ENCODE results near the gene SELENOO. TPM values are rescaled to one million over a fixed set of nuclear protein-coding genes. Genes with fewer than 3 reads are reported as not detected.
A peak's percentile ranks its signal among the peaks of the same experiment; 100 is the strongest.

SELENOO gene
- total RNA-seq, 1 donor from 2014 or later = 24.5 TPM

DNA sequence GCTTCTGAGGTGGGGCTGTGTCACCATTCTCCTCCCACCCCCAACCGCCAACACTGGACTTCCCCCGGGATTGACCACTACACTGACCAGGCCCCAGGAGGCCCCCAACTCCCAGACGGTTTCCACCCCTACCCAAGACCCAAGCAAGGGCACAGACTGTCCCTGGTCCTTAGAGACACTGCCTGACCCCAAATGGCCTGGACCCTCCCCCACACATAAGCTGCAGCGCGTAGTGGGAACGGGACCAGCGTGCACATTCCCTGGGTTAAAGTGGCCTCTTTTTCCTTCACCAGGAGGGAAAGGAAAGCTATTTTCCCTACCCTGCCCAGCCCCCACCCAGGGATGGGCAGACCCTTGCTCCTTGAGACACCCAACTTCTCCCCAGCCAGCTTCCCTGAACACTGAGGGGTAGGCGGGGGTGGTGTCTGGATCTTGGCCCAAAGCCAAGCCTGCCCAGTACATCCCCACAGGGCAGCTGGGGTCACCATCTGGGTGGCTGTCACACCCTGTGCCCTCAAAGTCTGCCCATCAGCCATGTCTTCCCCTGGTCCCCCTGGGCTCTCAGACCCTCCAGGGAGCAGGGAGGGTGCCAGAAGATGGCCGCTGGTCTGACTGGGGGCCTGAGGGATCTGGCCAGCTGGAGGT is 62.3 kb downstream of the SELENOO start:
- H3K36me3 Mint-ChIP-seq (ENCODE audit: low read depth) = no peaks in the 10 kb centered on the region
- TF ChIP-seq, protein P1, sequence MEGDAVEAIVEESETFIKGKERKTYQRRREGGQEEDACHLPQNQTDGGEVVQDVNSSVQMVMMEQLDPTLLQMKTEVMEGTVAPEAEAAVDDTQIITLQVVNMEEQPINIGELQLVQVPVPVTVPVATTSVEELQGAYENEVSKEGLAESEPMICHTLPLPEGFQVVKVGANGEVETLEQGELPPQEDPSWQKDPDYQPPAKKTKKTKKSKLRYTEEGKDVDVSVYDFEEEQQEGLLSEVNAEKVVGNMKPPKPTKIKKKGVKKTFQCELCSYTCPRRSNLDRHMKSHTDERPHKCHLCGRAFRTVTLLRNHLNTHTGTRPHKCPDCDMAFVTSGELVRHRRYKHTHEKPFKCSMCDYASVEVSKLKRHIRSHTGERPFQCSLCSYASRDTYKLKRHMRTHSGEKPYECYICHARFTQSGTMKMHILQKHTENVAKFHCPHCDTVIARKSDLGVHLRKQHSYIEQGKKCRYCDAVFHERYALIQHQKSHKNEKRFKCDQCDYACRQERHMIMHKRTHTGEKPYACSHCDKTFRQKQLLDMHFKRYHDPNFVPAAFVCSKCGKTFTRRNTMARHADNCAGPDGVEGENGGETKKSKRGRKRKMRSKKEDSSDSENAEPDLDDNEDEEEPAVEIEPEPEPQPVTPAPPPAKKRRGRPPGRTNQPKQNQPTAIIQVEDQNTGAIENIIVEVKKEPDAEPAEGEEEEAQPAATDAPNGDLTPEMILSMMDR (conservative IDR thresholded peaks at IDR 0.05) = no peak
- no peaks in the 10 kb centered on the region for H3K9me3 Mint-ChIP-seq
- H3K27ac Mint-ChIP-seq (ENCODE audit: unreplicated experiment) = no peak overlapping the region
- no peak for DNase-seq (ENCODE audit: low read depth, low spot score)
- H3K4me1 Mint-ChIP-seq = peaks cover 5% of the 10 kb centered on the region
- peaks cover 5% of the 10 kb centered on the region for H3K27me3 Mint-ChIP-seq (ENCODE audit: low read depth)
- no peak overlapping the region for H3K4me3 Mint-ChIP-seq

DNA sequence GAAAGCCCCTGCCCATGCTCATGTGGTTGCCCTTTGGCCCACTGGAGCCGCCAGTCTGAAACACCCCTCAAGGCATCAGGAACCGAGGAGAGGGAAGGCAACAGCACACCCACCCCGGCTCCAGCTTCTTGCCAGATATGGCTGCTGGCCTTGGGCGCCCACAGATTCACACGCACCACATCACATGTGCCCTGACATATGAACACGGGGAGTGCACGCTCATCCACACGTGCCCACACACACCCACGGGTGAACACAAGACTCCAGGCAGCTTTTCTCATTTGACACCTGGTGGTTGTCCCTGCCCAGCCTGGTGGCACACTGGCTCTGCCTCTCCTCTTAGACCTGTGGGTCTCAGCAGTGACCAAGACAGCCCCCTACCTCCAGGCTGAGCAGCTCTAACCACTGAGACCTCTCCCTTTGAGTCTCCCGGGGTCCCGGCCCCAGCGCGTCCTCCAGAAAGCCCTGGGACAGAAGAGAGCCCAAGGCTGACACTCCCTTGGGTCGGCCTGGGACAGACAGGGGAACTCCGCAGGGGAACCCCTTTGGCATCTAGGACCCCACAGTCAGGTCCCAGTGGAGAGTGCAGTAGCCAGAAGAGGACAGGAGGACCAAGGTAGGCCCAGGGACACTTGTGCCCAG is 63.4 kb downstream of the SELENOO start:
- Mint-ChIP-seq H3K27me3 (ENCODE audit: low read depth) (peaks cover 16% of the 10 kb centered on the region), H3K9me3 (no peaks in the 10 kb centered on the region), H3K27ac (ENCODE audit: unreplicated experiment) (no peak overlapping the region), H3K36me3 (ENCODE audit: low read depth) (no peaks in the 10 kb centered on the region), H3K4me1 (peaks cover 5% of the 10 kb centered on the region), H3K4me3 (peak overlapping the region; percentile 49)
- TF ChIP-seq, protein P1 (conservative IDR thresholded peaks at IDR 0.05) = no peak
- DNase-seq (ENCODE audit: low read depth, low spot score) = no peak

DNA sequence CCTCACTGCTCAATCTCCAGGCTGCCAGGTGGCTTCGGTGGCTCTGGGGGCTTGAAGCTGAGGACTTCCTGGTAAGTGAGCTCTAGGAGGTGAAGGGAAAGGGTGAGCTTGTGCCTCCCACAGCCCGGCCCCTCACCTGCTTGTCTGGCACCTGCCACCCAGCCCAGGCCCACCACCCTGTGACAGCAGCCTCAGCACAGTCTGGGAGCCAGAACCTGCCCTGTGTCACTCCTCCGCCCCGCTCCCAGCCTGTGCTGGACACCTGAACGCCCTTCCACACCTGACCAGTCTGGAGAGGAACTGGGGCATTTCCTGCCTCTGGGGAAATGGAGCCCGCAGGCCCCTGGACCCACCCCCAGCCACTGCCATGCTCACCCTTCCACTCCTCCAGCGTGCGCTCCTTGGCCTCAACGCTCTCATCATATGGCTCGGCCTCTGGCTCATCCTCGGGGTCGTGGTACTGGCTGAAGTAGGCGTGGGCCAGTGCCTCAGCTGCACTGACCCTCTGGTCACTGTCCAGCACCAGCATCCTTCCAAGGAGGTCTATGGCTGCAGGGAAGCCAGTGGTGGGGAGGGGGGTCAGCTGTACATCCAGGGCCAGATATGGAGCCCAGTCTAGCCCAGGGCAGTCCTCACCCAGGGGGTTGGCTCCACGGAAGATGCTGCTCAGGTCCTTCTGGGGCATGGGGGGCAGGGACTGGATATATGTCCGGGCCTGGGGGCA is 64.3 kb downstream of the SELENOO start:
- DNase-seq (ENCODE audit: low read depth, low spot score) = no peak
- Mint-ChIP-seq H3K9me3 (no peaks in the 10 kb centered on the region), H3K36me3 (ENCODE audit: low read depth) (no peaks in the 10 kb centered on the region), H3K27ac (ENCODE audit: unreplicated experiment) (no peak overlapping the region), H3K27me3 (ENCODE audit: low read depth) (peaks cover 20% of the 10 kb centered on the region), H3K4me1 (peaks cover 5% of the 10 kb centered on the region), H3K4me3 (peak overlapping the region; percentile 61)
- TF ChIP-seq, protein P1 (conservative IDR thresholded peaks at IDR 0.05) = no peak

DNA sequence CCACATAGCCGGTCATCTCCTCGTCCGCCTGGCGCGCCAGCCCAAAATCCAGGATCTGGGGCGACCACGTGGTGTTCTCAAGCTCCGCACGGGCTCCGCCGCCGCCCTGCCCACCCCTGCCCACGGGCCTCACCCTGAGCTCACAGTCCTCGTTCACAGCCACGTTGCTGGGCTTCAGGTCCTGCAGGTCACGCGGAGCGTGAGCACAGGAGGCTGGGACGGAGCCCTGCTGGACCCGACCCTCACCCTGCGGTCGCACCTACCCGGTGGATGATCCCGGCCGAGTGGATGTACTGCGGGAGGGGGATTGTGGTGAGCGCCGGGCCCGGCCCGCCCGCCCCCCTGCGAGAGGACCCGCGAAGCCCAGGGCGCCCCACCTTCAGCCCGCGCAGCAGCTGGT is 66.2 kb downstream of the SELENOO start:
- Mint-ChIP-seq H3K4me3 (no peak overlapping the region), H3K4me1 (peaks cover 8% of the 10 kb centered on the region), H3K9me3 (no peaks in the 10 kb centered on the region), H3K36me3 (ENCODE audit: low read depth) (no peaks in the 10 kb centered on the region), H3K27ac (ENCODE audit: unreplicated experiment) (no peak overlapping the region), H3K27me3 (ENCODE audit: low read depth) (peaks cover 26% of the 10 kb centered on the region)
- TF ChIP-seq, protein P1 (conservative IDR thresholded peaks at IDR 0.05) = no peak
- DNase-seq (ENCODE audit: low read depth, low spot score) = no peak

Other genes with a start within 250 kb of the SELENOO start
- 29.9 and 31.0 TPM in 2 replicates for gene PIM3, start 240.2 kb upstream of the SELENOO start, total RNA-seq
- gene IL17REL, start 188.2 kb upstream of the SELENOO start, total RNA-seq = 0.07 TPM in 1 of 2 replicates, not detected in the other
- not detected in 2 replicates for gene TTLL8, start 142.7 kb upstream of the SELENOO start, total RNA-seq
- 2.0 and 3.3 TPM in 2 replicates for gene MLC1, start 115.6 kb upstream of the SELENOO start, total RNA-seq
- not detected in 2 replicates for gene MOV10L1, start 111.0 kb upstream of the SELENOO start, total RNA-seq
- 2.5 and 3.0 TPM in 2 replicates for gene PANX2, start 30.3 kb upstream of the SELENOO start, total RNA-seq
- gene TRABD, start 15.1 kb upstream of the SELENOO start, total RNA-seq = 45.7 and 46.9 TPM in 2 replicates
- gene TUBGCP6, start 44.0 kb downstream of the SELENOO start, total RNA-seq = 48.8 and 54.4 TPM in 2 replicates
- gene HDAC10, start 50.3 kb downstream of the SELENOO start, total RNA-seq = 49.9 and 52.9 TPM in 2 replicates
- gene MAPK12, start 60.7 kb downstream of the SELENOO start, total RNA-seq = 45.1 and 46.5 TPM in 2 replicates
- 15.9 and 16.3 TPM in 2 replicates for gene MAPK11, start 69.4 kb downstream of the SELENOO start, total RNA-seq
- 128 and 130 TPM in 2 replicates for gene PLXNB2, start 106.6 kb downstream of the SELENOO start, total RNA-seq
- 18.8 and 22.0 TPM in 2 replicates for gene DENND6B, start 126.0 kb downstream of the SELENOO start, total RNA-seq
- 54.8 and 55.9 TPM in 2 replicates for gene PPP6R2, start 142.3 kb downstream of the SELENOO start, total RNA-seq